SU-DHL-6 (cell line): ENCODE measurements around the gene KLHL17.
"Not testable (repeated sequence)": the region's sequence is repeated elsewhere in the genome, so short reads cannot be mapped to it uniquely, and the experiment has no call there.

Experiments used
- CTCF ChIP-seq: fragments of 200-600 bp; sonication (generic); IDR thresholded peaks from one replicate; pipeline ENCODE4 v1.5.1; 2017; ENCODE audit warnings: antibody characterized with exemption, mild to moderate bottlenecking, low read length, moderate library complexity; ENCODE audit not compliant: insufficient read depth, poor library complexity, severe bottlenecking
- EZH2phosphoT487 ChIP-seq: fragments of 200-600 bp; sonication (generic), shearing (Covaris generic); conservative IDR thresholded peaks from 2 replicates; pipeline ENCODE4 v1.6.1; 2018; ENCODE audit warnings: mild to moderate bottlenecking, antibody characterized with exemption, low read length, moderate library complexity, mixed read lengths

- TF ChIP-seq CTCF, EZH2phosphoT487: not testable (repeated sequence)
These were observed 49.7 kb downstream of the KLHL17 start for GRCh38 chr1:1010131-1010530.
